Tibial artery (tissue), 4 donors: ENCODE data around the gene ACAD9.
"Not testable (repeated sequence)": the region's sequence is repeated elsewhere in the genome, so short reads cannot be mapped to it uniquely, and the experiment has no call there.

ENCODE experiments used
- DNase-seq, 2 donors: peaks; one replicate each; pipeline ENCODE4 v3.0.0-alpha.2; 2019
- H3K27ac ChIP-seq, 2 donors: fragments of 200-600 bp; sonication (generic) in 1 of 2; 1 replicate in 1 of 2; 2 replicates in 1 of 2; pipeline ENCODE4 v1.5.1; 2018 to 2019; ENCODE audit warnings: mild to moderate bottlenecking in 1 of 2
- H3K27me3 ChIP-seq, 2 donors: fragments of 200-600 bp; sonication (generic) in 1 of 2; one replicate each; pipeline versions ENCODE4 v1.5.1 to v1.6.0; 2016 to 2019
- H3K36me3 ChIP-seq, 3 donors: fragments of 200-600 bp; sonication (generic) in 2 of 3; one replicate each; pipeline ENCODE4 v1.5.1; 2016 to 2019; ENCODE audit warnings: mild to moderate bottlenecking in 2 of 3
- H3K4me1 ChIP-seq, 4 donors: fragments of 200-600 bp; sonication (generic) in 2 of 4; 1 replicate in 3 of 4; 2 replicates in 1 of 4; pipeline ENCODE4 v1.5.1; 2016 to 2019
- H3K4me3 ChIP-seq, 2 donors: fragments of 200-600 bp; sonication (generic) in 1 of 2; 1 replicate in 1 of 2; 2 replicates in 1 of 2; pipeline ENCODE4 v1.5.1; 2018 to 2019; ENCODE audit warnings: mild to moderate bottlenecking in 2 of 2
- H3K9me3 ChIP-seq, 3 donors: fragments of 200-600 bp; sonication (generic) in 1 of 3; one replicate each; pipeline ENCODE4 v1.5.1; 2016 to 2019
- CTCF ChIP-seq, 2 experiments: fragments of 200-600 bp in 1 of 2; fragments of 450-650 bp in 1 of 2; IDR thresholded peaks; one replicate each; pipeline ENCODE4 v1.5.1; 2017 to 2019; ENCODE audit warnings: antibody characterized with exemption in 2 of 2, mild to moderate bottlenecking in 1 of 2, moderate library complexity in 1 of 2
- intact Hi-C: fragments of 100-400 bp; cut with DNase I; formaldehyde crosslinking; loops from one replicate; pipeline ENCODE4 v1.15.0; 2023; ENCODE audit warnings: low total_unique reads

ACAD9 gene

GRCh38 chr3:128879125-128879969 lies at the start of gene ACAD9:
ACAD9 (plus strand) TSS chr3:128879620; CDS start chr3:128879692, 72 bp downstream.
- Histone ChIP-seq H3K4me3 (peak within 1 kb of the TSS; percentile 74 to 76), H3K9me3 (no peaks in the 10 kb centered on the region), H3K27me3 (no peaks in the 10 kb centered on the region), H3K36me3 (peaks cover 0 to 8% (median 1%) of the 10 kb centered on the region in 3 donors), H3K27ac (peak within 1 kb of the TSS; percentile 91 to 96), H3K4me1 (peaks cover 0 to 42% (median 28%) of the 10 kb centered on the region in 4 donors)
- intact Hi-C loops: loop anchor here (5.0 to 10.0 kb wide), 3 partner anchors 155 to 265 kb away; partner anchors contain the start of gene RAB7A
- DNase-seq: peak; percentile 97 to 99
- TF ChIP-seq CTCF (IDR thresholded peaks at IDR 0.05): peak in 1 of 2 experiments; percentile 25

- H3K36me3 ChIP-seq, intact Hi-C loops, H3K27me3 ChIP-seq, H3K4me3 ChIP-seq, H3K9me3 ChIP-seq, DNase-seq, H3K27ac ChIP-seq: not testable (repeated sequence)
- H3K4me1 ChIP-seq: peaks cover 0 to 20% (median 8%) of the 10 kb centered on the region in 4 donors
These were observed 49.3 kb upstream of the ACAD9 start for GRCh38 chr3:128829925-128830625.

DNA sequence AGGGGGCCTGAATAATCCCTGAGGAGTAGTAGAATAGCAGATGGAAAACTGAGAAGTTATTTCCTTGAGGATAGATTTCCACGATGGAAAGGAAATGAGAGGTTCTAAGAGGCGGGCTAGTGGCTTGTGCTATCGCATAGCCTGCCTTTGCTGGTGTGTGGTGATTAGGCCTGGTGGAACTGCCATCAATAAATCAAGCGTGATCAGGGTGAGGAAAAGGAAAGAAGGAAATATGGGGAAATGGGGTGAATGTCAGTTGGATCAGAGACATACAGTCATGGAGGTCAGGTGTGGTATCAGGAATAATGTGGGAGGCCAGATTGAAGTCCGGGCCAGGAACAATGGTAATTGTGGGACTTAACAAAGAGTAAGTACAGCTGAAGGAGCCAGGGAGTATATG lies 48.7 kb upstream of the ACAD9 start:
- H3K4me3 ChIP-seq, DNase-seq, H3K27ac ChIP-seq, intact Hi-C loops, H3K36me3 ChIP-seq, H3K27me3 ChIP-seq, H3K9me3 ChIP-seq: not testable (repeated sequence)
- peaks cover 0 to 13% (median 8%) of the 10 kb centered on the region in 4 donors for H3K4me1 ChIP-seq

GRCh38 chr3:128832979-128833378 lies 46.4 kb upstream of the ACAD9 start:
- H3K27ac ChIP-seq, intact Hi-C loops, H3K4me3 ChIP-seq, H3K36me3 ChIP-seq, DNase-seq, H3K4me1 ChIP-seq, H3K9me3 ChIP-seq, H3K27me3 ChIP-seq: not testable (repeated sequence)

DNA sequence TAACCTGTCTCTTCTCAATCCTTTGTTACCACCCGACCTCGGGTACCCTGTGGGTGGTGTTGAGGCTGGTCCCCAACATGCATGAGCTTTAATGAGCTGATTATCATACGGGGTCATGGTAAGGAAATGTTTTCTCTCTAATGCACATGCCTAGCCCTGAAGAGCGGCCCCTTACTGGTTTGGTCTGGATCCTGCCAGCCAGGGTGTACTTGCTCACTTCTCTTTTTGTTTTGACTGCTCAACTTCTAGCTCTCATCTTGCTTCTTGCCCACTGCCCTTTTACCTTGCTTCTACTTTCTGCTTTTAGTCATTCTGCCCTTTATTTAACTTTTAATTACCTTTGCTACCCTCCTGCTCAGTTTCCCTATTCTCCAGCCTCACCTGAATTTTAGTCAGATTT lies 44.3 kb upstream of the ACAD9 start:
- DNase-seq: no peak
- no peaks in the 10 kb centered on the region for H3K9me3 ChIP-seq
- no peaks in the 10 kb centered on the region for H3K27me3 ChIP-seq
- TF ChIP-seq CTCF (IDR thresholded peaks at IDR 0.05): no peak
- no peak overlapping the region for H3K27ac ChIP-seq
- intact Hi-C loops: no loop called here
- H3K4me1 ChIP-seq: no peaks in the 10 kb centered on the region
- H3K36me3 ChIP-seq: no peaks in the 10 kb centered on the region
- no peak overlapping the region for H3K4me3 ChIP-seq

DNA sequence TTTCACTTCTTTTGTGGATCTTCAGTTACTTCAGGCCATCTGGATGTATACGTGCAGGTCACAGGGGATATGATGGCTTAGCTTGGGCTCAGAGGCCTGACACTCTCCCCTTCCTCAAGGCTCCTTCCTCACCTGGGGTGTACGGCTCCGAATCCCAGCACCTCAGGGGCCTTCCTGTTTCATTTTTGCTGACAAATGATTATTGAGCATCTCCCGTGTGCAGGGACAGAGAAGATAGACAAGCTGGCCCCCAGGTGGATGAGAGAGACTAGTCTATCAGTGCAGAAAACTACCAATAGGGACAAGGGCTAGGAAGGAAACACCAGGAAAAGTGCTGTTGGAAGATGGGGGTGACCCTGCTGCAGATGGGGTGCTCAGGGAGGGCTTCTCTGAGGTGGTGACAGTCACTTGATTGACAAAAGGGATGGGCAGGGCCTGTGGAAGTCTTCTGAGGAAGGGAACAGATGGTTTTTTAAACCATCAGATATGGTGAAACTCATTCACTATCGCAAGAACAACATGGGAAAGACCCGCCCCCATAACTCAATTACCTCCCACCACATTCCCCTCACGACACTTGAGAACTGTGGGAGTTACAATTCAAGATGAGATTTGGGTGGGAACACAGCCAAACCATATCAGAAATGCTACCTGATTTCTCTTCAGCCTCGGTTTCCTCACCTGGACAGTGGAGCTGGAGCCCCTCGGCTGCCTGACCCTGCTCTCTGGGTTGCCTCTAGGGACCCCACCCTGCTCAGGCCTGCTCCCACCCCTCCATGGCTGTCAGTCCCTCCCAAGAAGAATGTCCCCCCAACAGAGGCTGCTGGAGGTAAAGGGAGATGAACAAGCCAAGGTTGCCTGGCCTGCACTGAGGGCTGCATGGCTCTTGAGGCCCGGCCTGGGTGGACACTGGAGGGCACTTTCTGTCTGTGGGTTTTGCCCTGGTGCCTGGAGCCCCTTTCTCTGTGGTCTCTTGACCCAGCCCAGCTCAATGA lies 37.2 kb upstream of the ACAD9 start:
- Histone ChIP-seq H3K4me1 (peaks cover 0 to 13% (median 11%) of the 10 kb centered on the region in 4 donors), H3K27ac (no peak overlapping the region), H3K4me3 (no peak overlapping the region), H3K27me3 (no peaks in the 10 kb centered on the region), H3K9me3 (no peaks in the 10 kb centered on the region), H3K36me3 (no peaks in the 10 kb centered on the region)
- no peak for DNase-seq
- no peak for TF ChIP-seq CTCF (IDR thresholded peaks at IDR 0.05)
- intact Hi-C loops: no loop called here
